Activated gamma-delta T cell treated with anti-CD3 and anti-CD28 coated beads, Interleukin-2, amount 50 U/mL, for 16 hours (primary cell): ENCODE data around the gene TNKS1BP1.

Experiments
- DNase-seq: peaks from one replicate; pipeline ENCODE4 v3.0.0-alpha.2; 2020; ENCODE audit warnings: low read depth

Gene TNKS1BP1

DNA sequence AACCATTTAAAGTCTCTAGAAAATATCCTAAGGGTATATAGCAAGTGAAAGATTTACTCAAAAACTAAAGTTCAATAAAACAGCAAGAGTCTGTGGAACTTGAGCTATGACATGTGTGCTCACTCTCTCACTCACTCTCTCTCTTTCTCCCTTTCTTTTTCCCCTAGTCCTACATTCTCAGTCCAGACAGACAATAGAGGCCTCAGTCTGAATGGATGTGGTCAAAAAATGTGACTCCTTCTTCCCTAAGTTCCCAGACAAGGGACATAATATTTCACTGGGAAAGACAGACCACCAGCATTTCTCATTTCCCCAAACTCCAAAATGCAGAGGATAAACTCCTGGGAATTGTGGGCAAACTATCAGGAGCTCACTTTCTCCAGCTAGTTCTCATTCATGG, 70.1 kb downstream of the TNKS1BP1 start:
- no peak for DNase-seq

DNA sequence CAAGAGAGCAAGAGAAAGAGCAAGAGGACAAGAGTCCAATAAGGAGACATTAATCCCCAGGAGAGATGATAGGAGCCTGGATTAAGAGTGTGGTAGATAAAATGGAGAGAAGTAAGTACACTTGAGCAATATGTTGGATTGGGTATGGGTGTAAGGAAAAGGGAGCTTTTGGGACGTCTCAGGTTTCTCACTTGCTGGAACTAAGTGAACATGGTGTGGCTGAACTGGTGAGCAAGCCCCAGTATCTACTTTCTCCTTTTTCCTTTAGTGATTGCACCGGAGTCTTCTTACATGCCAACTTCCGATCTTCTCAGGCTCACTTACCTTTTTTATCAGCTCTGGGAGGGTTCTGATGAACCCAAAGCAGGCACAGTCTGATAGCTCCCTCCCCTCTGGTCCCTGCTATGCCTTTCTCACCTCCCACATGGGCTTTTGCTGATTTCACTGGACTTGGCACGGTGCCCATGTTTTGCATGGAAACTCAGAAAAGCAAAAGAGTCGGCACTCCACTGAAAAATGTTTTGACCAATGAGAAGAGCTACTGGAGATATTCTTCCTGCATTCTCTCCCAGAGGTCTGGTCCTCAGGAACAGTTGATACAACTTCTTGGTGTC, 73.2 kb downstream of the TNKS1BP1 start:
- no peak for DNase-seq

- DNase-seq: no peak
Observed at GRCh38 chr11:57251037-57251436, 73.7 kb downstream of the TNKS1BP1 start.
